Measurements from ENCODE around the gene FREM2. TPM values are rescaled to one million over a fixed set of nuclear protein-coding genes. Genes with fewer than 3 reads are reported as not detected.

Gene FREM2, protein sequence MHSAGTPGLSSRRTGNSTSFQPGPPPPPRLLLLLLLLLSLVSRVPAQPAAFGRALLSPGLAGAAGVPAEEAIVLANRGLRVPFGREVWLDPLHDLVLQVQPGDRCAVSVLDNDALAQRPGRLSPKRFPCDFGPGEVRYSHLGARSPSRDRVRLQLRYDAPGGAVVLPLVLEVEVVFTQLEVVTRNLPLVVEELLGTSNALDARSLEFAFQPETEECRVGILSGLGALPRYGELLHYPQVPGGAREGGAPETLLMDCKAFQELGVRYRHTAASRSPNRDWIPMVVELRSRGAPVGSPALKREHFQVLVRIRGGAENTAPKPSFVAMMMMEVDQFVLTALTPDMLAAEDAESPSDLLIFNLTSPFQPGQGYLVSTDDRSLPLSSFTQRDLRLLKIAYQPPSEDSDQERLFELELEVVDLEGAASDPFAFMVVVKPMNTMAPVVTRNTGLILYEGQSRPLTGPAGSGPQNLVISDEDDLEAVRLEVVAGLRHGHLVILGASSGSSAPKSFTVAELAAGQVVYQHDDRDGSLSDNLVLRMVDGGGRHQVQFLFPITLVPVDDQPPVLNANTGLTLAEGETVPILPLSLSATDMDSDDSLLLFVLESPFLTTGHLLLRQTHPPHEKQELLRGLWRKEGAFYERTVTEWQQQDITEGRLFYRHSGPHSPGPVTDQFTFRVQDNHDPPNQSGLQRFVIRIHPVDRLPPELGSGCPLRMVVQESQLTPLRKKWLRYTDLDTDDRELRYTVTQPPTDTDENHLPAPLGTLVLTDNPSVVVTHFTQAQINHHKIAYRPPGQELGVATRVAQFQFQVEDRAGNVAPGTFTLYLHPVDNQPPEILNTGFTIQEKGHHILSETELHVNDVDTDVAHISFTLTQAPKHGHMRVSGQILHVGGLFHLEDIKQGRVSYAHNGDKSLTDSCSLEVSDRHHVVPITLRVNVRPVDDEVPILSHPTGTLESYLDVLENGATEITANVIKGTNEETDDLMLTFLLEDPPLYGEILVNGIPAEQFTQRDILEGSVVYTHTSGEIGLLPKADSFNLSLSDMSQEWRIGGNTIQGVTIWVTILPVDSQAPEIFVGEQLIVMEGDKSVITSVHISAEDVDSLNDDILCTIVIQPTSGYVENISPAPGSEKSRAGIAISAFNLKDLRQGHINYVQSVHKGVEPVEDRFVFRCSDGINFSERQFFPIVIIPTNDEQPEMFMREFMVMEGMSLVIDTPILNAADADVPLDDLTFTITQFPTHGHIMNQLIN (N-terminal part only)
- total RNA-seq (not detected), polyA plus RNA-seq (not detected)

DNA sequence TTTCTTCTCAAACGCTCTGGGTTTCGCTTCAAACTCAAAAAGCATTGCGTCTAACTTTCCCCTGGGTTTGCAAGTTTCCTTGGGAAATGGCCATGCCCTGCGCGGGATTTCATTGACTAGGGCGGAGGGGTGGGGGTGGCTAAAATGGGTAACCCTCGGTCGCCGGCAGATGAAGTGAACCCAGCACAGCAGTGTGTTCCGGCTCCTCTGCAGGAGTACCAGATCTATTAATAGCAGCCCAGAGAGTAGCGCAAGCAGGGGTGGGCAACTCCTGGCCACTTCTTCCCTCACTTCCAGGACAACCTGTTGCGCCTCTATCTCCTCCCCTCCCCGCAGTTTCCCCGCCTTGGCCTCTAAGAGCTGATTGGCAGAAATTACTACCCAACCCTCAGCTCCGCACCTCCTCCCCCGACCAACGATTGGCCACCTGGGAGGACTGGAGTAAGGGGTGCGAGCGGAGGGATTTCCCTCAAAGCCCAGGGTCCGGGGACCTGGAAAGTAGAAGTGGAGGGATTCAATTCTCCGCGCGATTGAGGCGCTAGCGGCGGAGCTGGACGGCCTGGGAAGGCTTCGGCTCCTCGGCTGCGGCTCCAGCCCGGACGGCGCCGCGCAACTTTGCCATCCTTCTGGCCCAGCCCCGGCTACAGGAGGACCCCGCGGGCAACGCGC lies at the start of gene FREM2:
FREM2 (plus strand) TSS at position 501 of the 669 bp plus-strand sequence. CDS start 268 bp downstream, outside the sequence.
- Histone ChIP-seq H3K36me3 (ENCODE audit: control insufficient read depth, insufficient read depth, low read length) (no peaks in the 10 kb centered on the region), H3K4me1 (ENCODE audit: control insufficient read depth, insufficient read depth, low read length, poor library complexity, severe bottlenecking) (no peaks in the 10 kb centered on the region), H3K27me3 (ENCODE audit: control insufficient read depth, insufficient read depth, low read length) (peaks cover 3% of the 10 kb centered on the region), H3K27ac (ENCODE audit: insufficient read depth, low read length, poor library complexity, severe bottlenecking) (no peak within 1 kb of the TSS), H3K4me3 (ENCODE audit: low read depth, low read length) (no peak within 1 kb of the TSS), H3K9me3 (ENCODE audit: control insufficient read depth in 2 of 2, low read length in 2 of 2) (no peaks in the 10 kb centered on the region)
- DNase-seq (no peak), ATAC-seq (ENCODE audit: low read depth in 2 of 2) (no peak)
- Mint-ChIP-seq H3K4me1 (peaks cover 0 to 7% (median 4%) of the 10 kb centered on the region in 4 donors), H3K9me3 (peaks cover 0 to 6% (median 0%) of the 10 kb centered on the region in 7 donors), H3K27ac (no peak within 1 kb of the TSS), H3K4me3 (peak within 1 kb of the TSS in 1 of 4 donors; percentile 54), H3K27me3 (peaks cover 18% of the 10 kb centered on the region), H3K36me3 (no peaks in the 10 kb centered on the region)

DNA sequence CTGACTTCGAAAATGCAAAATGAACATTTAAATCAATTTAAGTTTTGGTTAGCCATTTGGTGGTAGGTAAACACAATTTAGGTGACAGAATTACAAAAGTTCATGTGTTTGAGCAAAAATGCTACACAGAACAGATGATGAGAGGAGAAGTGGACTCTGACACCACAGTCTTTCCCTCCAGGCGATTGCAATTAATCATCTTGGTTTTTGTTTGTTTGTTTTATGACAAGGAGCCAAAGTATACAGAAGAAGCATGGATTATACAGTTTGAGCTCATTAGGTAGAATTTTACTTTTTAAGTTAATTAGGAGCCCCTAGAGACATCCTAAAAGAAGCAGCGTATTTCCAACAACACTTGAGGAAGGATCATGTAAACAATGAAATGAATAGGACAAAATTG lies 49.3 kb upstream of the FREM2 start:
- Histone ChIP-seq H3K27me3 (ENCODE audit: control insufficient read depth, insufficient read depth, low read length) (no peaks in the 10 kb centered on the region), H3K36me3 (ENCODE audit: control insufficient read depth, insufficient read depth, low read length) (no peaks in the 10 kb centered on the region), H3K4me1 (ENCODE audit: control insufficient read depth, insufficient read depth, low read length, poor library complexity, severe bottlenecking) (no peaks in the 10 kb centered on the region), H3K4me3 (ENCODE audit: low read depth, low read length) (no peak overlapping the region), H3K9me3 (ENCODE audit: control insufficient read depth in 2 of 2, low read length in 2 of 2) (no peaks in the 10 kb centered on the region), H3K27ac (ENCODE audit: insufficient read depth, low read length, poor library complexity, severe bottlenecking) (no peak overlapping the region)
- peaks cover 0 to 2% (median 0%) of the 10 kb centered on the region in 7 donors for H3K9me3 Mint-ChIP-seq
- no peaks in the 10 kb centered on the region for H3K4me1 Mint-ChIP-seq
- no peak overlapping the region for H3K27ac Mint-ChIP-seq
- no peaks in the 10 kb centered on the region for H3K36me3 Mint-ChIP-seq
- ATAC-seq (ENCODE audit: low read depth in 2 of 2), result no peak
- no peak overlapping the region for H3K4me3 Mint-ChIP-seq
- H3K27me3 Mint-ChIP-seq, result no peaks in the 10 kb centered on the region
- DNase-seq, result no peak

DNA sequence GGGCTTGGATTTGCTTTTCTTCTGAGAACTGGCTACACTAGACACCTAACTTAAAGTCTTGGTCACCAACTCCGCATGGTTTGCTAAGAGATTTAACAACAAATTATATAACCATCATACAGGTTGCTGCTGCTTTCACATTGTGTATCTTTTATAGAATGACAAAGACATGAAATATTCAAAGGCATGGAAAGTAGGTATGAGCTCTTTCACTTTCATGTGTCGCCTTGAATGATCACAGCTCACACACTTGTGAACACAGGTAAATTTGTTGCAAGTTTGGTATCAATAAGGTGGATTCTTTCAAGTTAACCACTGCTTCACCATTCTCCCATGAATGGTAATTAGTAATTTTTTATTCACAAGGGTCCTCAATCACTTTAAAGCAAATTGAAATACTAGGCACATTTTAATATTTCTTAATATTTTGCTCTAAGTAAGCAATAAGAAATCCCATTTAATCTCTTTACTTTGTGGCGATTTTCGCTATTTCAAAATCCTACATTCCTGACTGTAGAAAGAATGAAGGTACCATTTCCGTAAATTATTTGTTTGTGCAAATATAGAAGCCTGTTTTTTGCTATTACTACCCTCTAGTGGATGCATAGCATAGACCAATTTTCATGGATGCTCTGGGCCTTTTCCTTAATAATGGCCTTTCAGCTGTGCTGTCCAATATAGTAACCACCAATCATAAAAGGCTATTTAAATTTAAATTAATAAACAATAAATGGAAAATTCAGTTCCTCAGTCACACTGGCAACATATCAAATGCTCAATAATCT lies 45.5 kb upstream of the FREM2 start:
- peaks cover 0 to 2% (median 0%) of the 10 kb centered on the region in 7 donors for H3K9me3 Mint-ChIP-seq
- ATAC-seq (ENCODE audit: low read depth in 2 of 2) (no peak), DNase-seq (no peak)
- no peak overlapping the region for H3K4me3 Mint-ChIP-seq
- no peaks in the 10 kb centered on the region for H3K4me1 ChIP-seq (ENCODE audit: control insufficient read depth, insufficient read depth, low read length, poor library complexity, severe bottlenecking)
- H3K4me3 ChIP-seq (ENCODE audit: low read depth, low read length), result no peak overlapping the region
- H3K27me3 Mint-ChIP-seq, result peaks cover 4% of the 10 kb centered on the region
- H3K36me3 Mint-ChIP-seq, result no peaks in the 10 kb centered on the region
- no peaks in the 10 kb centered on the region for H3K9me3 ChIP-seq (ENCODE audit: control insufficient read depth in 2 of 2, low read length in 2 of 2)
- H3K27ac Mint-ChIP-seq, result no peak overlapping the region
- no peaks in the 10 kb centered on the region for H3K36me3 ChIP-seq (ENCODE audit: control insufficient read depth, insufficient read depth, low read length)
- H3K27ac ChIP-seq (ENCODE audit: insufficient read depth, low read length, poor library complexity, severe bottlenecking), result no peak overlapping the region
- no peaks in the 10 kb centered on the region for H3K27me3 ChIP-seq (ENCODE audit: control insufficient read depth, insufficient read depth, low read length)
- no peaks in the 10 kb centered on the region for H3K4me1 Mint-ChIP-seq

DNA sequence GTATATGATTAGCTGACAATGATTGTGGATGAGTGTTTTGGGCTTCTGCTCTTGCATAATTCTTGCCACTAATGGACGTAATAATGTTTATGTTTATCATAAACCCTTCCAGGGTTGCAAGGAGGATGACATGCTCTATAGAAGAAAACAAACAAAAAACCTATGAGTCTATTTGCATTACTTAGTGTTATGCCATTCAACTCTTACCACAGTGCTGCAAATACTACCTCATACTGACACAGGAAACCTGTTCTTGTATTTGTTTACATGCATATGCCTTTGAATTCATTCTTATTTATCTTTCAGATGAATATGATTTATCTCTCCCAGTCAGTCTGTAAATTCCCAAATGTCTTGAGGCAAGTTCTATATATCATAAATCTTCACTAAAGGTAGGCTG lies 39.6 kb upstream of the FREM2 start:
- Mint-ChIP-seq H3K27ac (no peak overlapping the region), H3K4me1 (no peaks in the 10 kb centered on the region), H3K4me3 (no peak overlapping the region), H3K27me3 (peaks cover 4% of the 10 kb centered on the region), H3K9me3 (peaks cover 0 to 3% (median 0%) of the 10 kb centered on the region in 7 donors), H3K36me3 (no peaks in the 10 kb centered on the region)
- DNase-seq, result no peak
- H3K27ac ChIP-seq (ENCODE audit: insufficient read depth, low read length, poor library complexity, severe bottlenecking), result no peak overlapping the region
- no peak overlapping the region for H3K4me3 ChIP-seq (ENCODE audit: low read depth, low read length)
- no peaks in the 10 kb centered on the region for H3K4me1 ChIP-seq (ENCODE audit: control insufficient read depth, insufficient read depth, low read length, poor library complexity, severe bottlenecking)
- H3K9me3 ChIP-seq (ENCODE audit: control insufficient read depth in 2 of 2, low read length in 2 of 2), result no peaks in the 10 kb centered on the region
- no peaks in the 10 kb centered on the region for H3K36me3 ChIP-seq (ENCODE audit: control insufficient read depth, insufficient read depth, low read length)
- ATAC-seq (ENCODE audit: low read depth in 2 of 2), result no peak
- H3K27me3 ChIP-seq (ENCODE audit: control insufficient read depth, insufficient read depth, low read length), result no peaks in the 10 kb centered on the region

DNA sequence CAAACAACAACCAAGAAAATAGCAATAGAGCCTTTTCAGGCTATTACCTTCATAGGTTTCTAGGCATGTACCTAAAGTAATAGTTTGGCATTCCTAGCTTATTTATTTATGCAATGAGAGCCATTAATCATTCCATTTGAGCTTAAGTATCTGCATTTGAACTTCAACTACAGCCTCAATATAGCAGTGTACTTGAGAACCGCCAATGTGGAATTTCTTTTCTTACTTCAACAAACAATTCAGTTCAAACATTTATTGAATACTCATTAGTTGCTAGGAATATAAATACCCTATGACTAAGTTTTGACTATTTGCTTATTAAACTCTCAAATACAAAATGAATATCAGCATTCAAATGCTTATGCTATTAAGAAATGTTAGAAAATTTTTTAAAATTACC lies 38.0 kb upstream of the FREM2 start:
- no peak overlapping the region for H3K4me3 Mint-ChIP-seq
- H3K27me3 ChIP-seq (ENCODE audit: control insufficient read depth, insufficient read depth, low read length), result no peaks in the 10 kb centered on the region
- no peak overlapping the region for H3K27ac Mint-ChIP-seq
- peaks cover 0 to 3% (median 0%) of the 10 kb centered on the region in 7 donors for H3K9me3 Mint-ChIP-seq
- H3K4me1 ChIP-seq (ENCODE audit: control insufficient read depth, insufficient read depth, low read length, poor library complexity, severe bottlenecking), result no peaks in the 10 kb centered on the region
- no peaks in the 10 kb centered on the region for H3K36me3 ChIP-seq (ENCODE audit: control insufficient read depth, insufficient read depth, low read length)
- H3K9me3 ChIP-seq (ENCODE audit: control insufficient read depth in 2 of 2, low read length in 2 of 2), result no peaks in the 10 kb centered on the region
- peaks cover 4% of the 10 kb centered on the region for H3K27me3 Mint-ChIP-seq
- no peaks in the 10 kb centered on the region for H3K4me1 Mint-ChIP-seq
- ATAC-seq (ENCODE audit: low read depth in 2 of 2) (no peak), DNase-seq (no peak)
- no peak overlapping the region for H3K4me3 ChIP-seq (ENCODE audit: low read depth, low read length)
- H3K36me3 Mint-ChIP-seq, result no peaks in the 10 kb centered on the region
- H3K27ac ChIP-seq (ENCODE audit: insufficient read depth, low read length, poor library complexity, severe bottlenecking), result no peak overlapping the region

DNA sequence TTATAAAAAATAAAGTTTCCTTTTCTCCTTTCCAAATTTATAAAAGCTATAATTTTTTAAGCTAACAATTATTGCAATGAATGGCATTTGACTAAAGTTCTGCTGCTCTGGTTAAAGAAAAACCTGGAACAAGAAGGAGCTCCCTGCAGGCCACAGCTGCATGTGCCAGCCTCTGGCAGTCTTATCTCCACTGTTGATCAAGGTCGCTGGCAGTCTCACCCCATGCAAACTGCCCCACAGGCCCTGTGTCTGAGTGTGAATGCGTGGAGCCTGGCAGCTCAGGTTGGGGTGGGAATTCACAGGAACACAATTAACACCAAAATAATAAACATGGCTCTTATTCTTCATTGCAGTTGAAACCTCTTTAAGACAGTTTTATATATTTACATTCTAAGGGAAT lies 30.2 kb upstream of the FREM2 start:
- Mint-ChIP-seq H3K9me3 (peaks cover 0 to 3% (median 0%) of the 10 kb centered on the region in 7 donors), H3K36me3 (no peaks in the 10 kb centered on the region), H3K27me3 (peaks cover 9% of the 10 kb centered on the region), H3K27ac (no peak overlapping the region), H3K4me1 (no peaks in the 10 kb centered on the region), H3K4me3 (no peak overlapping the region)
- no peaks in the 10 kb centered on the region for H3K9me3 ChIP-seq (ENCODE audit: control insufficient read depth in 2 of 2, low read length in 2 of 2)
- no peaks in the 10 kb centered on the region for H3K4me1 ChIP-seq (ENCODE audit: control insufficient read depth, insufficient read depth, low read length, poor library complexity, severe bottlenecking)
- H3K4me3 ChIP-seq (ENCODE audit: low read depth, low read length), result no peak overlapping the region
- no peak for DNase-seq
- H3K36me3 ChIP-seq (ENCODE audit: control insufficient read depth, insufficient read depth, low read length), result no peaks in the 10 kb centered on the region
- no peak overlapping the region for H3K27ac ChIP-seq (ENCODE audit: insufficient read depth, low read length, poor library complexity, severe bottlenecking)
- ATAC-seq (ENCODE audit: low read depth in 2 of 2), result no peak
- no peaks in the 10 kb centered on the region for H3K27me3 ChIP-seq (ENCODE audit: control insufficient read depth, insufficient read depth, low read length)
